ENCODE data around the gene HNRNPDL.

HNRNPDL gene

GRCh38 chr4:82461710-82462109 lies 31.4 kb upstream of the HNRNPDL start:
- ChIA-PET POLR2A (no interaction called here), CTCF (interaction anchor here (0.7 to 2.7 kb wide), 5 partner anchors 47 to 293 kb away, joined by 3 to 9 read pairs (median 3); no protein-coding TSS in a partner anchor)
- Histone ChIP-seq H3K27ac (ENCODE audit: extremely low read depth, low read depth, low read length) (no peak overlapping the region), H3K4me3 (ENCODE audit: low read depth, low read length) (no peak overlapping the region), H3K9me3 (ENCODE audit: control insufficient read depth, insufficient read depth, low read depth, low read length) (no peaks in the 10 kb centered on the region), H3K4me1 (ENCODE audit: control insufficient read depth, insufficient read depth, low read length) (no peaks in the 10 kb centered on the region), H3K36me3 (ENCODE audit: control insufficient read depth in 2 of 2, insufficient read depth in 1 of 2, low read length in 2 of 2) (peaks cover 8 to 63% of the 10 kb centered on the region in 2 experiments)
- TF ChIP-seq TRIM28 (IDR thresholded peaks at IDR 0.05; ENCODE audit: borderline replicate concordance, low read length) (no peak), ZNF768 (tag by site-specific recombination; IDR thresholded peaks at IDR 0.05) (no peak), RBAK (tag by site-specific recombination; IDR thresholded peaks at IDR 0.05) (no peak)

DNA sequence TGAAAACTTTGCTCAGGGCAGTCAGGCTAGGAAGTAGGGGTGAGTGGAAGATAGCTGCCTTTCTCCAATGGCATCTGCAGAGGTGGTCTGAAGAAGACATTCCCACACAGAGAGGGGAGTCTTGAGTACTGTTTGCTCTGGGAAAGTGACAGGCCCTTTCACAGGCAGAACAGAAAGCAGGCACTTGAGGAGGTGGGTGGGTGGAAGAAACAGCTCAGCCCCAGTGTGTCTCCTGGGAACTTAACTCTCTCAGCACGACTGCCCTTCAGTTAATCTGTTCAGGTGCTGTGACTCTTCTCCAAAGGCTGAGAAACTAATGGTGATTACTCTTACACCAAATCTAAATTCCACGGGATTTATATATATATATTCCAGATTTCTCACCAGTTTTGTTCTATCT lies 28.5 kb upstream of the HNRNPDL start:
- ChIA-PET CTCF (interaction anchor here (0.6 to 1.4 kb wide), 3 partner anchors 14 to 353 kb away, joined by 3 to 4 read pairs (median 3); no protein-coding TSS in a partner anchor), POLR2A (no interaction called here)
- Histone ChIP-seq H3K4me1 (ENCODE audit: control insufficient read depth, insufficient read depth, low read length) (no peaks in the 10 kb centered on the region), H3K4me3 (ENCODE audit: low read depth, low read length) (no peak overlapping the region), H3K27ac (ENCODE audit: extremely low read depth, low read depth, low read length) (no peak overlapping the region), H3K36me3 (ENCODE audit: control insufficient read depth in 2 of 2, insufficient read depth in 1 of 2, low read length in 2 of 2) (peaks cover 8 to 74% of the 10 kb centered on the region in 2 experiments), H3K9me3 (ENCODE audit: control insufficient read depth, insufficient read depth, low read depth, low read length) (no peaks in the 10 kb centered on the region)
- TF ChIP-seq ZNF266 (tag by site-specific recombination; IDR thresholded peaks at IDR 0.05; ENCODE audit: low read depth) = no peak
- no peak for TF ChIP-seq IKZF3 (tag by site-specific recombination; IDR thresholded peaks at IDR 0.05)
- peak; percentile 44; the same call in 1 of the 2 replicates for TF ChIP-seq EGR2 (tag by site-specific recombination; IDR thresholded peaks at IDR 0.05; ENCODE audit: low read depth)
- no peak for TF ChIP-seq WT1 (tag by site-specific recombination; IDR thresholded peaks at IDR 0.05)

DNA sequence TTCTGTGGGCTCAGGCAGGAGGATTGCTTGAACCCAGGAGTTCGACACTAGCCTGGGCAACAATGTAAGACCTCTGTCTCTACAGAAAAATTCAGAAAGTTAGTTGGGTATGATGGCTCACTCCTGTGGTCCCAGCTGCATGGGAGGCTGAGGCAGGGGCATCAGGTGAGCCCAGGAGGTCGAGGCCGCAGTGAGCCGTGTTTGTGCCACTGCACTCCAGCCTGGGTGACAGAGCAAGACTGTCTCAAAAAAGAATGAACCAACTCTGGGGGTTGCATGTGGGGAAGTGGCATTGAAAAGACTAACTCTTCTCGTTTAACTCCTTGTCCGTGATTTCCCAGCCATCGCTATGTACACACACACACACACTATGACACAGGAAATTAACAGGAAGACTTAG lies 27.0 kb upstream of the HNRNPDL start:
- Histone ChIP-seq H3K4me1 (ENCODE audit: control insufficient read depth, insufficient read depth, low read length) (no peaks in the 10 kb centered on the region), H3K9me3 (ENCODE audit: control insufficient read depth, insufficient read depth, low read depth, low read length) (no peaks in the 10 kb centered on the region), H3K36me3 (ENCODE audit: control insufficient read depth in 2 of 2, insufficient read depth in 1 of 2, low read length in 2 of 2) (peaks cover 8 to 76% of the 10 kb centered on the region in 2 experiments), H3K4me3 (ENCODE audit: low read depth, low read length) (no peak overlapping the region), H3K27ac (ENCODE audit: extremely low read depth, low read depth, low read length) (no peak overlapping the region)
- POLR2A ChIA-PET = no interaction called here
- CTCF ChIA-PET = no interaction called here
- no peak for TF ChIP-seq ATF2 (tag by site-specific recombination; IDR thresholded peaks at IDR 0.05; ENCODE audit: low read depth)
- TF ChIP-seq ZNF112 (tag by site-specific recombination; IDR thresholded peaks at IDR 0.05) = no peak
- TF ChIP-seq PRDM6 (tag by site-specific recombination; IDR thresholded peaks at IDR 0.05) = no peak
- TF ChIP-seq, protein P1, sequence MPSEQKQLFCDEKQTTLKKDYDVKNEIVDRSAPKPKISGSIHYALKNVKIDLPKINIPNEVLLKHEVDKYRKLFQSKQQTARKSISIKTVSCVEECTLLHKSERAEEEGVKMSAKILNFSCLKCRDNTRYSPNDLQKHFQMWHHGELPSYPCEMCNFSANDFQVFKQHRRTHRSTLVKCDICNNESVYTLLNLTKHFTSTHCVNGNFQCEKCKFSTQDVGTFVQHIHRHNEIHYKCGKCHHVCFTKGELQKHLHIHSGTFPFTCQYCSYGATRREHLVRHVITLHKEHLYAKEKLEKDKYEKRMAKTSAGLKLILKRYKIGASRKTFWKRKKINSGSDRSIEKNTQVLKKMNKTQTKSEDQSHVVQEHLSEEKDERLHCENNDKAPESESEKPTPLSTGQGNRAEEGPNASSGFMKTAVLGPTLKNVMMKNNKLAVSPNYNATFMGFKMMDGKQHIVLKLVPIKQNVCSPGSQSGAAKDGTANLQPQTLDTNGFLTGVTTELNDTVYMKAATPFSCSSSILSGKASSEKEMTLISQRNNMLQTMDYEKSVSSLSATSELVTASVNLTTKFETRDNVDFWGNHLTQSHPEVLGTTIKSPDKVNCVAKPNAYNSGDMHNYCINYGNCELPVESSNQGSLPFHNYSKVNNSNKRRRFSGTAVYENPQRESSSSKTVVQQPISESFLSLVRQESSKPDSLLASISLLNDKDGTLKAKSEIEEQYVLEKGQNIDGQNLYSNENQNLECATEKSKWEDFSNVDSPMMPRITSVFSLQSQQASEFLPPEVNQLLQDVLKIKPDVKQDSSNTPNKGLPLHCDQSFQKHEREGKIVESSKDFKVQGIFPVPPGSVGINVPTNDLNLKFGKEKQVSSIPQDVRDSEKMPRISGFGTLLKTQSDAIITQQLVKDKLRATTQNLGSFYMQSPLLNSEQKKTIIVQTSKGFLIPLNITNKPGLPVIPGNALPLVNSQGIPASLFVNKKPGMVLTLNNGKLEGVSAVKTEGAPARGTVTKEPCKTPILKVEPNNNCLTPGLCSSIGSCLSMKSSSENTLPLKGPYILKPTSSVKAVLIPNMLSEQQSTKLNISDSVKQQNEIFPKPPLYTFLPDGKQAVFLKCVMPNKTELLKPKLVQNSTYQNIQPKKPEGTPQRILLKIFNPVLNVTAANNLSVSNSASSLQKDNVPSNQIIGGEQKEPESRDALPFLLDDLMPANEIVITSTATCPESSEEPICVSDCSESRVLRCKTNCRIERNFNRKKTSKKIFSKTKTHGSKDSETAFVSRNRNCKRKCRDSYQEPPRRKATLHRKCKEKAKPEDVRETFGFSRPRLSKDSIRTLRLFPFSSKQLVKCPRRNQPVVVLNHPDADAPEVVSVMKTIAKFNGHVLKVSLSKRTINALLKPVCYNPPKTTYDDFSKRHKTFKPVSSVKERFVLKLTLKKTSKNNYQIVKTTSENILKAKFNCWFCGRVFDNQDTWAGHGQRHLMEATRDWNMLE (tag by site-specific recombination; conservative IDR thresholded peaks at IDR 0.05; ENCODE audit: low read depth) = no peak

Data from HEK293 (cell line).